ENCODE results near the gene PACC1.

PACC1 gene

GRCh38 chr1:212437179-212437798 lies 22.6 kb upstream of the PACC1 start:
- DNase-seq, result no peak

GRCh38 chr1:212434992-212435391 lies 20.3 kb upstream of the PACC1 start:
- DNase-seq, result no peak

- DNase-seq, result no peak
These were observed 19.1 kb upstream of the PACC1 start for GRCh38 chr1:212433577-212434462.

GRCh38 chr1:212432661-212433576 lies 18.2 kb upstream of the PACC1 start, which contains the start of gene NENF:
Gene NENF (plus strand): TSS chr1:212432920. CDS start chr1:212432944, 24 bp downstream.
- DNase-seq, result peak; percentile 80

GRCh38 chr1:212432272-212432660 lies 17.6 kb upstream of the PACC1 start:
- DNase-seq, result no peak

- no peak for DNase-seq
These were observed 17.0 kb upstream of the PACC1 start for GRCh38 chr1:212431644-212432043.

GRCh38 chr1:212430955-212431394 lies 16.3 kb upstream of the PACC1 start:
- DNase-seq, result no peak

GRCh38 chr1:212430416-212430815 lies 15.7 kb upstream of the PACC1 start:
- no peak for DNase-seq

- no peak for DNase-seq
These were observed 13.8 kb upstream of the PACC1 start for GRCh38 chr1:212428496-212428895.

- DNase-seq, result no peak
These were observed 9.2 kb upstream of the PACC1 start for GRCh38 chr1:212423879-212424278.

- DNase-seq, result no peak
These were observed 6.5 kb upstream of the PACC1 start for GRCh38 chr1:212421165-212421564.

GRCh38 chr1:212415107-212415841 lies 588 bp upstream of the PACC1 start:
- no peak for DNase-seq

- DNase-seq, result no peak
These were observed 771 bp downstream of the PACC1 start for GRCh38 chr1:212413902-212414327.

- DNase-seq, result no peak
These were observed 2.3 kb downstream of the PACC1 start for GRCh38 chr1:212412374-212412773.

GRCh38 chr1:212410231-212410820 lies 4.4 kb downstream of the PACC1 start:
- no peak for DNase-seq

GRCh38 chr1:212402666-212403321 lies 11.9 kb downstream of the PACC1 start:
- DNase-seq, result no peak

- DNase-seq, result no peak
These were observed 12.7 kb downstream of the PACC1 start for GRCh38 chr1:212401838-212402582.

- DNase-seq, result no peak
These were observed 13.6 kb downstream of the PACC1 start for GRCh38 chr1:212401042-212401441.

GRCh38 chr1:212397171-212397570 lies 17.5 kb downstream of the PACC1 start:
- DNase-seq, result no peak

- no peak for DNase-seq
These were observed 18.0 kb downstream of the PACC1 start for GRCh38 chr1:212396638-212397037.

Measured in NCI-H146 (cell line).